DMS 273 (cell line): ENCODE measurements around the gene FOXL2NB.

Experiments used
- DNase-seq: peaks from one replicate; lab custom pipeline; 2025; ENCODE audit not compliant: unreplicated experiment; lab: John Stamatoyannopoulos, UW

The FOXL2NB gene

DNA sequence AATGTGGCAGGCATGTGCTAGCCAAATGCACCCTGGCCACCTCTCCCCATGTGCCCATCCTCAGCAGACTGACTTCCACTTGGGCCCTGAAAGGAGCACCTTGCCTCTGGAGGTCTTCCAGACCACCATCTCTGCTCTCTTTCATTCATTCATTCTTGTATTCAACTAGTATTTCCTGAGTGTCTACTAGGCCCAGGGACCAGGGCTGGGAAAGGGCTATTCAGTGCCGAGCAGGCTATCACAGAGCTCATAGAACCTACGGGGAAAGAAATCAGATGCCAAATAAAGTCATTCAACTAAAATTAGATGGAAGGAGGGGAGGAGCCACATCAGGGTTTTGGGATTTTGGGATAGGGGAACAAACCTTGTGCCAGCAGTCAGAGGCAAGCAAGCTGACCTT lies 40.2 kb downstream of the FOXL2NB start:
- no peak for DNase-seq

DNA sequence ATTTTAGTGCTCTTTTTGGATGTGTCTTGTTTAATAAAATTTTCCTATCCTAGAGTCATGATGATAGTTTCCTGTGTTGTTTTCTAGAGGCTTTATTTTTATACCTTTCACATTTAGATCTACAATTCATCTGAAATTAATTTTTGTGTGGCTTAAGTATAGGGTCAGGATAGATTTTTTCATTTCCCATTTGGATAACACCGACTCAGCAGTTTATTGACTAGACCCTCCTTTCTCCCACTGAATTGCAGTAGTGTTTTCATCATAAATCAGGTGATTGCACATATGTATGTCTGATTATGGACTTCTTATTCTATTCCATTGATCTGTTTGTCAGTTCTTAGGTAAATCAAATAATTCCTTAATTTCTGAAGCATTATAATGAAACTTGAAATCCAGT lies 48.7 kb downstream of the FOXL2NB start:
- DNase-seq, result no peak
